ENCODE data around the gene CAMTA1.

GRCh38 chr1:6899621-6900020 is 114.4 kb downstream of the CAMTA1 start:
- TF ChIP-seq CTCF (IDR thresholded peaks at IDR 0.05; ENCODE audit: poor library complexity), result no peak
- no peak for TF ChIP-seq EZH2phosphoT487 (IDR thresholded peaks at IDR 0.05; ENCODE audit: low read depth, severe bottlenecking, unreplicated experiment)
- TF ChIP-seq EZH2 (IDR thresholded peaks at IDR 0.05; ENCODE audit: borderline replicate concordance), result no peak

Data from hepatocyte (in vitro differentiated cells).